Measurements from ENCODE around the gene HBB.

HBB gene

GRCh38 chr11:5227681-5228080, 810 bp upstream of the HBB start:
- DNase-seq (ENCODE audit: low read depth in 2 of 2): no peak

GRCh38 chr11:5225480-5225871, 1.4 kb downstream of the HBB start:
- no peak for DNase-seq (ENCODE audit: low read depth in 2 of 2)

GRCh38 chr11:5224538-5225479, 2.1 kb downstream of the HBB start:
- DNase-seq (ENCODE audit: low read depth in 2 of 2): no peak

- no peak for DNase-seq (ENCODE audit: low read depth in 2 of 2)
Measured at GRCh38 chr11:5223686-5224085, 3.2 kb downstream of the HBB start.

- no peak for DNase-seq (ENCODE audit: low read depth in 2 of 2)
Measured at GRCh38 chr11:5223146-5223545, 3.7 kb downstream of the HBB start.

GRCh38 chr11:5210376-5210885, 16.4 kb downstream of the HBB start:
- DNase-seq (ENCODE audit: low read depth in 2 of 2): no peak

- no peak for DNase-seq (ENCODE audit: low read depth in 2 of 2)
Measured at GRCh38 chr11:5204787-5205186, 22.1 kb downstream of the HBB start.

- no peak for DNase-seq (ENCODE audit: low read depth in 2 of 2)
Measured at GRCh38 chr11:5203366-5203765, 23.5 kb downstream of the HBB start.

- no peak for DNase-seq (ENCODE audit: low read depth in 2 of 2)
Measured at GRCh38 chr11:5200582-5200981, 26.3 kb downstream of the HBB start, which contains the start of gene OR51V1. TSS of gene OR51V1 (minus strand) at chr11:5200682. CDS start at chr11:5200682, 0 bp downstream.

GRCh38 chr11:5198285-5198684, 28.6 kb downstream of the HBB start:
- DNase-seq (ENCODE audit: low read depth in 2 of 2): no peak

GRCh38 chr11:5197536-5197935, 29.3 kb downstream of the HBB start:
- DNase-seq (ENCODE audit: low read depth in 2 of 2): no peak

- no peak for DNase-seq (ENCODE audit: low read depth in 2 of 2)
Measured at GRCh38 chr11:5196731-5197130, 30.1 kb downstream of the HBB start.

- DNase-seq (ENCODE audit: low read depth in 2 of 2): no peak
Measured at GRCh38 chr11:5196067-5196466, 30.8 kb downstream of the HBB start.

GRCh38 chr11:5192738-5193137, 34.1 kb downstream of the HBB start:
- no peak for DNase-seq (ENCODE audit: low read depth in 2 of 2)

- no peak for DNase-seq (ENCODE audit: low read depth in 2 of 2)
Measured at GRCh38 chr11:5188201-5188600, 38.7 kb downstream of the HBB start.

GRCh38 chr11:5178046-5178837, 48.6 kb downstream of the HBB start:
- DNase-seq (ENCODE audit: low read depth in 2 of 2): no peak

All from stimulated activated CD8-positive, alpha-beta memory T cell treated with anti-CD3 and anti-CD28 coated beads, Interleukin-7, amount 100 ng/mL, for 4 hours (primary cell).